GM12873 (cell line): Measurements from ENCODE around the gene MRM3.

Experiments used
- TF ChIP-seq, protein P1 (sequence below): IDR thresholded peaks from 2 replicates; pipeline ENCODE4 v1.5.1; 2012; ENCODE audit warnings: low read depth, mild to moderate bottlenecking, moderate library complexity, low read length, control low read depth; ENCODE audit not compliant: insufficient read depth; ENCODE audit errors: missing control alignments

MRM3 gene, protein sequence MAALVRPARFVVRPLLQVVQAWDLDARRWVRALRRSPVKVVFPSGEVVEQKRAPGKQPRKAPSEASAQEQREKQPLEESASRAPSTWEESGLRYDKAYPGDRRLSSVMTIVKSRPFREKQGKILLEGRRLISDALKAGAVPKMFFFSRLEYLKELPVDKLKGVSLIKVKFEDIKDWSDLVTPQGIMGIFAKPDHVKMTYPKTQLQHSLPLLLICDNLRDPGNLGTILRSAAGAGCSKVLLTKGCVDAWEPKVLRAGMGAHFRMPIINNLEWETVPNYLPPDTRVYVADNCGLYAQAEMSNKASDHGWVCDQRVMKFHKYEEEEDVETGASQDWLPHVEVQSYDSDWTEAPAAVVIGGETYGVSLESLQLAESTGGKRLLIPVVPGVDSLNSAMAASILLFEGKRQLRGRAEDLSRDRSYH

GRCh38 chr17:781805-782731 lies at the start of gene MRM3, which contains the start of gene GLOD4:
MRM3 (plus strand) TSS chr17:782353; CDS start chr17:782379, 26 bp downstream.
GLOD4 (minus strand) TSS chr17:782280; CDS start chr17:782255, 25 bp downstream.
- TF ChIP-seq, protein P1, sequence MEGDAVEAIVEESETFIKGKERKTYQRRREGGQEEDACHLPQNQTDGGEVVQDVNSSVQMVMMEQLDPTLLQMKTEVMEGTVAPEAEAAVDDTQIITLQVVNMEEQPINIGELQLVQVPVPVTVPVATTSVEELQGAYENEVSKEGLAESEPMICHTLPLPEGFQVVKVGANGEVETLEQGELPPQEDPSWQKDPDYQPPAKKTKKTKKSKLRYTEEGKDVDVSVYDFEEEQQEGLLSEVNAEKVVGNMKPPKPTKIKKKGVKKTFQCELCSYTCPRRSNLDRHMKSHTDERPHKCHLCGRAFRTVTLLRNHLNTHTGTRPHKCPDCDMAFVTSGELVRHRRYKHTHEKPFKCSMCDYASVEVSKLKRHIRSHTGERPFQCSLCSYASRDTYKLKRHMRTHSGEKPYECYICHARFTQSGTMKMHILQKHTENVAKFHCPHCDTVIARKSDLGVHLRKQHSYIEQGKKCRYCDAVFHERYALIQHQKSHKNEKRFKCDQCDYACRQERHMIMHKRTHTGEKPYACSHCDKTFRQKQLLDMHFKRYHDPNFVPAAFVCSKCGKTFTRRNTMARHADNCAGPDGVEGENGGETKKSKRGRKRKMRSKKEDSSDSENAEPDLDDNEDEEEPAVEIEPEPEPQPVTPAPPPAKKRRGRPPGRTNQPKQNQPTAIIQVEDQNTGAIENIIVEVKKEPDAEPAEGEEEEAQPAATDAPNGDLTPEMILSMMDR = peak; percentile 4

DNA sequence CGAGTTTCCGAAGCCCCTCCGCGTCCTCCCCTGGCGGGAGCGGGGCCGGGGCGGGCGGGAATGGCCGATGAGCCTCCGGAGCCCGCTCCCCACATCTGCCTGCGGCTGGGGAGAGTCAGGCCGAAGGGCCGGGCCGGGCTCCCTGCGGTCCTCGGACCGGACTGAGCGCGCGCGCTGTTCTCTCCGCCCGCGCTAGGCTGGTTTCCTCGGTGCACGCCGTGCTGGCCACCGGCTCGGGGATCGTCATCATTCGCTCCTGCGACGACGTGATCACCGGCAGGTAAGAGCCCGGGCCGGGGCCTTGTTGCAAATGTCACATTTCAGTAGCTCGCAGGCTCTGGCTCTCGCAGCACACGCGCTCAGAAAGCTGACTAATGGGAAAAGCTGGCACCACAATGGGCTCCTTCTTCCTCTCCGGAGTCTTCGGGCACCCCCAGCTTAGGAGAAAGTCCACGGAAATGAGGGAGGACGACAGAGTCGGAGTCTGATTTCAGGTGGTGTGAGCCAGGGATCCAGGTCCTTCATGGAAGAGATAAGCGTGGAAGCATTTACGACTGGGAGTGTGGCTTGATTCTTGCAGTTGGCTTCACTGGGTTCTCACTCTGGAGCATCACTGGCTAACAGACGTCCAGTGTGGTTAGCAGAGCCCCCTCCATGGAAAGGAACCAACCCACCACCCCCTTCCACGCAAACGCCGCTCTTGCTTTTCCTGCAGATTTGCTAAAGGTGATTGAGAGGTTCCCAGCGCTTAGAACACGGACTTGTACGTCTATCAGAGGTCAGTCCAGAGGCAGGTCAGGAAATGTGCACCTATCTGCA lies 49.0 kb upstream of the MRM3 start:
- TF ChIP-seq, protein P1 = no peak

DNA sequence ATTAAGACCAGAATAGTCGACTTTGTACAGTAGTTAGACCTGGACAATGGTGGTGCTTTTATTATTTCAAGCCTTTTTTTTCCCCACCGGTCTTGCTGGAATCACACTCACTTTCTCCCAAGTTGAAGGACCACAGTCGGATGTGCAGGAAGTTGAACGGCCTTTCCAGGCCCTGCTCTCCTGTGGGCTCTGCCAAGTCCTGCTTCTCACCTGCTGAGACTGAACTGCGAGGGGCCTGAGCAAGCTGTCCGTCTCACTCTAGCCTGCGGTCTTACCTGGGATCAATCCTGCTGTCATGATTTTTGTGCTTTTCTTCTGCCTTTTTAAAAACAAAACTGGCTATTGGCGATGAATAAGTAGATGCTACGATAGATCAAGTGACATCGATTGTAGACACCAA lies 48.4 kb upstream of the MRM3 start:
- TF ChIP-seq, protein P1 = no peak

- TF ChIP-seq, protein P1 = no peak
These were observed 44.5 kb upstream of the MRM3 start for GRCh38 chr17:737561-738113.

DNA sequence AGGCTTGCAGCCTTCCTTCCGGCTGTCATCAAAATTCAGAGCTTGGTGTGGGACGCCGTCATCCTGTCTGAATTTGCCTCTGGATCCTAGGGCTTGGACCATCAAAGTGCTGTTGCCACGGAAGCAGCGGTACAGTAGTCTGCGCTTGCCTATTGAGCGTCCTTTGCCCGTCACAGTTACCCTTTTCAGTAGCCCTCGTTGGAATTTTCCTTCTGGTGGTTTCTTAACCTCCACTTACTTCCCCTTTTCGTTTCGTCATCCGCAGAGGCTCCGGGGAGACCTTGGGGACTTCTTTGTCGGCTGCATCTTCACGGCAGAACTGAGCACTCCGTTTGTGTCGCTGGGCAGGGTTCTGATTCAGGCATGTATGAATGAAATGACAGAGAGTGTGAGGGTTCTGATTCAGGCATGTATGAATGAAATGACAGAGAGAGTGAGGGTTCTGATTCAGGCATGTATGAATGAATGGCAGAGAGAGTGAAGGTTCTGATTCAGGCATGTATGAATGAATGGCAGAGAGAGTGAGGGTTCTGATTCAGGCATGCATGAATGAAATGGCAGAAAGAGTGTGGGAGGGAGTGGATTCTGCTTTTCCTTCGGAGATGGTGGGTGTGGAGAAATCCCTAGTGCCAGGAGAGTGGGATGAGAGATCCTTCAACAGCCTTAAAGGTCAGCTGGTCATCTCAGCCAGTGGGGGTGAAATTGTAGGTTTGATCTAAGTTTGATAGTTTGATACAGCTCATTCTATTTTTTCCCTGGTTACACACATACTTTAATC lies 41.7 kb upstream of the MRM3 start:
- TF ChIP-seq, protein P1 = no peak

GRCh38 chr17:742147-742793 lies 39.9 kb upstream of the MRM3 start:
- TF ChIP-seq, protein P1 = no peak
